HG02885 (cell line): ENCODE measurements around the gene MPPED1.

Experiments
- ATAC-seq: cut with Tn5 transposase; IDR thresholded peaks from one replicate; pipeline ENCODE4 v1.9.1; 2021; ENCODE audit warnings: mild to moderate bottlenecking; ENCODE audit not compliant: unreplicated experiment, poor library complexity

The MPPED1 gene

DNA sequence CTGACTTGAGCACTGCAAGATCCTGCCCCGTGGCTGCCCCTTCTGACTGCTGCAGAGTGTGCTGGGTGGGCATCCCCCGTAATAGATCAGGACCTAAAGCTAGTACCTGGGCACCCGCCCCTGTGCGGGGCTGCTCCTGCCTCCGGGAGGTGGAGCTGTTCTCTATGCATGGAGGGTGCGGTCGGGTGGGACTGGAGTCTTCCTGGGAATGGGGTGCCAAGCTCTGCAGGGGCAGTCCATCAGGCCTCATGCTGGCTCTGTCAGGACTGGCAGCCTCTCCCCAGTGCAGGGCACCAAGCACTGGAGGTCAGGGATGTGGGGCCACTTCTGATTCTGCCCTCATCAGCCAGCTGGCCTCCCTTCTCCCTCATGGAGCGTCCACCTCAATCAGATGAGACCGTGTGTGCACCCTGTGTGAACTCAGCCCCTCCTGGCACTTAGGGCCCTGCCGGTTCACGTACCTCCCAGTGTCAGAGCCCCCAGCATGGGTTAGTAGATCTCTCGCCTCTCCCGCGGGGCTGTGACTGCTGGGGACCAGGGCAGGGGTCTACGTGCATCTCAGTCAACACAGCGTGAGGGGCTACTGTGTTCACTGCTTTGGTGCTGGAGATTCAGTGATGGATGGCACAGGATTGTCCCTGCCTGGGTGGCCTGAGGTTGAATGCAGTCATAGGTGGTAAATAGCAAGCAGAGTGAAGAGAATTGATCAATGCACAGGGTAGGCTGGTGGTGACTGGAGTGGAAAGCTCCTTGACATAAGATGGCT lies 30.8 kb downstream of the MPPED1 start:
- ATAC-seq = no peak

DNA sequence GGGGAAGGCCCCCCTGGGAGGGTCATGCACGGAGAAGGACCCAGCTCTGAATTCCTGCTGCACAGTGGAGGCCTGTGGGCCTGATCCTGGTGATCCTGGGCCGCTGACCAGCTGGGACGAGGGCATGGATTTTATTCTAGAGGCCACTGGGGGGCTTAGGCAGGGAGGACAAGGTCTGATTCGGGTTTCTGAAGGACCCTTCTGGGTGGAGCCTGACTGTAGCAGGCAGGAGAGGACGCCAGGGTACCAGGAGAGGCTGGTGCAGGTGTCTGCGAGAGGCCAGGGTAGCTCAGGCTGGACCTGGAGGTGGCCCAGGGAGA lies 31.3 kb downstream of the MPPED1 start:
- no peak for ATAC-seq

DNA sequence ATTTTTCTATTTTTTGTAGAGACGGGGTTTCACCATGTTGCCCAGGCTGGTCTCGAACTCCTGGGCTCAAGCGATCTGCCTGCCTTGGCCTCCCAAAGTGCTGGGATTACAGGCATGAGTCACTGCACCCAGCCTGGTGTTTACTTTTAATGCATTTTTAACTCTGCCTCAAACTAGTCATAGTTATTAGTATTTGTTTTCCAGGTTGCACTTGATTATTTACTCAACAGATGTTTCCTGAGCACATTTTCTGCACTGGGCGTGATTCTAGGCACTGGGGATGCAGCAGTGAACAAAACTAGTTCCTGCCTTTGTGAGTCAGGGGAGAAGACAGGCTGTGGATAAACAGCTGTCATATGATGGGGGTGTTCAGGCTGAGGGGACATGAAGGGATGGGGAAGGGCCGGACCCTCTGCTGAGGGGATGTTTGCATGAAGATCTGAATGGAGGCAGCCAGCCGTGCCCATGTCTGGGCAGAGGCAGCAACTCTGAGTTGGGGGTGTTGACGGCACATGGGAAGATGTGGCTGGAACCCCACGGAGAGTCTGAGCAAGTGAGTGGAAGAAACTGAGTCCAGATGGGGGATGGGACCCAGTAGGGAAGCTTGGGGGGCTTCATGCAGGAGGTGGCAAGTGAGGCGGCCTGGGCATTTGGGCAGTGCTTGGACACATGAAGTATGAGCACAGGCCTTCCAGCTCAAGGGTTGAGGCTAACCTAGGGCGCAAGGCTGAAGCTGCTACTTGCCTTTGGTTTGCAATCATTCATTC lies 34.4 kb downstream of the MPPED1 start:
- ATAC-seq = no peak

DNA sequence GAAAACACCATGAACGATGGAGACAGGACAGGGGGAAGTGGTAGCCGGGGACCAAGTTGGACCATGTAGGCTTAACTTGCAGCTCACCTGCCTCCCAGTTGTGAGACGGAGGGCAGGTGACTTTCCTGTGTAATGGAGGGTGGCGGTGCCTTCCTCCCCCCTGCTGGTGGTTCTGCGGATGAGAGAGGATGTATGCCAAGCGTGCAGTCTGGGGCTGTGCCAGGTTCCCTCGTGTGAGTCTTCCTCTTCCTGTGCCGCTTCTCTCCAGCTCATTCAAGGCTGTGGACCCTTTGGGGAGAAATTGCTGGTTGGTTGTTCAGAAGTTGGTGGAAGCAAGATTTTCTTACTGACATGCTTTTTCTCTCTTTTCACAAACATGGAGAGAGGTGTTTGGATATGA lies 35.1 kb downstream of the MPPED1 start:
- no peak for ATAC-seq

DNA sequence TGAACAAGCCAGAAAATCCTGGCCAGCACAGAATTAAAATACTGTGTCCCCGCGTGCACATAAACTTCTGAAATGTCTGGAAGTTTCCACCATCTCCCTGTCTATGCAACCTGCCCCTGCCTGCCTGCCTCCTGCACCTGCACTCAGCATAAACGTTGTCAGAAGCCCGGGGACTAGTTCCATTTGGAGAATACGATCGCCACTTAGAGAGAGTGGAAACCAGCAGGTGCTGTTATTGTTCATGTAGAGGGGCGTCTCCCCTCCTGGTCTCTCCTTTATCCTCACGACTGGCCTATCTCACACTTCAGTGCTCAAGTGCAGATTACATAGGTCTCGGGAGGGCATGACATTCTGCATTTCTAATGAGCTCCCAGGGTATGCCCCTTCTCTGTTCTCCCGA lies 35.6 kb downstream of the MPPED1 start:
- no peak for ATAC-seq

DNA sequence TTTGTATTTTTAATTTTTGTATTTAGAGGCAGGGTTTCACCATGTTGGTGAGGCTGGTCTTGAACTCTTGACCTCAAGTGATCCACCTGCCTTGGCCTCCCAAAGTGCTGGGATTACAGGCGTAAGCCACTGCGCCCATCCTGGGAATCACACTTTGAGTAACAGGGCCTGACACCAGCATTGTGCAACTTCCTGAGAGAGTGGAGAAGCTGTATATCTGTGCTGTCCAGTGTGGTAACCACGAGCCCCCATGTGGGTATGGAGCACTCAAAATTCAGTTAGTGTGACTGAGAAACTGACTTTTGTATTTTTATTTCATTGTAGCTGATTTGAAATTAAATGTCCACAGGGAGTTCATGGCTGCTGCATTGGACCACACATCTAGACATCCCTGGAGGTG lies 36.2 kb downstream of the MPPED1 start:
- ATAC-seq = no peak

DNA sequence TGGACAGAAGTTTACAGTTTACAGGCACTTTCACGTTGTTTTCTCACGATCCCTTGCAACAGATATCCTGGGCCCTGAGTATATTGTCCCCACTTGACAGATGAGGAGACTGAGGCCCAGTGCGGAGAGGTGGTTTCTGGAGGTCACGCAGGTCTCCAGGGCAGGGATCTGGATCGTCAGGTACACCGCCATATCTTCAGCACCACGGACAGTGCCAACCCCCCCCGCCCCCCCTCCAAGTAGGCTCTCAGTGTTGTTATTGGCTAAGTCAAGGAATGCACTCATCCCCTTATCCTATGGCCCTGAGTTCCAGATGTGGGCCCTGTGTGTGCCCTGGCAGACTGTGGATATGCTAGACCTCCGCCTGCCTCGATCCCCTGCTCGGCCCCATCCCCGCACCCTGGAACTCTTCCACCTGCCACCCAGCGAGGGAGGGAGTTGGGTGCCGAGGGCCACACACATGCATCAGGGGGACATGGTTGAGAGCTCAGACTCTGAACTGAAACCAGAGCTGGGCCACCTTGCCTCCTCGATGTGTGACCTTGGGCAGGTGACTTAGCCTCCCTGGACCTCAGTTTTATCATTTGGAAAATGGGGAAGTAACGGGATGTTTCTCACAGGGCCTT lies 37.5 kb downstream of the MPPED1 start:
- ATAC-seq = no peak

DNA sequence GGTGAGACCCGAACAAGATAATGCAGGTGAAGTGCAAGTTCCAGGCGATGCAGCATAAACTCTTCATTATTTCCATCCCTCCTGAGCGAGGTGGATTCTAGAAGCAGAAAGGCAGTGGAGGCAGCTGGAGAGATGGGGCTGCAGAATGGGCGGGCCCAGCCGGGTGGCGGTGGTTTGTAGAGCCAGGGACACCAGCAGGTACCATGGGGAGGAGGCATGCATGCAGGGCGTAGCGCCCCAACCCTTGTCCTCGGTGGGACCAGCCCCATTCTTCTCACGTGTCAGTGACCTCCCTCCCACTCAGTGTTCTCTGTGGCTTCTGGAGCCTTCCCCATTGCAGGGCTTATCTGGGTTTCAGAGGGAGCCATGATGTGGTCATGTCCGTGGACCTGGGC lies 38.0 kb downstream of the MPPED1 start:
- ATAC-seq = no peak

DNA sequence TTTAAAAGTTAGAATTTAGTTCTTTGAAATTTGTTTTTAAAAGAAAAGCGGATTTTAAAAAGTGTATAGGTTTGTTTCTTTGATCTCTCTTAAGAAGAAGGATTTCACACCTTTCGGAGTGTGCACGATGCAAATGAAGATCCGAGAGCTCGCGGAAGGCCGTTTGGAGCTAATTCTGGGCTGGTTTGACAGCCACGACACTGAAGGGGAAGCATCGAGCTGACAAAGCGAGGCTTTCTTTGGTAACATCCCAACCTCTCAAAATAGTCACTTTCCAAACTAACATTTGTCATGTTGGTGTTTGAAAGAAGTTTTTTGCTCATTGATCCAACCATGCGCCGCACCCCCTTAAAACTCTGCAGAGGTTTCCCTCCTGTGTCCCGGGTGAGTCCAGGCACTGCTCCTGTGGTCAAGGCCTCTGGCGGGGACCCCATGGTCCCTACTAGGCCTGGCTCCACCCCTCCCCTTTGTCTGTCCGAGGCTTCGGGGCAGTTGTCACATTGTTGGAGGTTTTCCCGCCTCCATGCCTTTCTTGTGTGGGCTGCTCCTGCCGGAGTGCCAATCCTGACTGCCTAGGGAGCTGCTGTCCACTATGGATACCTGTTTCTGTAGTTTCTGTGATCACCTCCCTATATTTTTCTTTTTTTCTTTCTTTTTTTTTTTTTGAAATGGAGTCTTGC lies 39.7 kb downstream of the MPPED1 start:
- ATAC-seq = no peak

DNA sequence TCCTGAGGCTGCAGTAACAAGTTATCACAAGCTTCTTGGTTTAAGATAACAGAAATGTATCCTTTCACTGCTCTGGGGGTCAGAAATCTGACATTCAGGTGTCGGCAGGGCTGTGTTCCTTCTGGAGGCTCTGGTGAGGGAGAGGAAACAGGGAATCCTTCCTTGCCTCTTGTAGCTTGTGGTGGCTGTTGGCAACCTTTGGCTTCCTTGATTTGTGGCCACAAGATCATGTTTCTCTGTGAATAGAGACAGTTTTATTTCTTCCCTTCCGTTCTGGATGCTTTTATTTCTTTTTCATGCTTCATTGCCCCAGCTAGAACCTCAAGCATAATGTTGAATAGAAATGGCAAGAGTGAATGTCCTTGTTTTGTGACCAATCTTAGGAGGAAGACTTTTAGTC lies 44.0 kb downstream of the MPPED1 start:
- no peak for ATAC-seq

DNA sequence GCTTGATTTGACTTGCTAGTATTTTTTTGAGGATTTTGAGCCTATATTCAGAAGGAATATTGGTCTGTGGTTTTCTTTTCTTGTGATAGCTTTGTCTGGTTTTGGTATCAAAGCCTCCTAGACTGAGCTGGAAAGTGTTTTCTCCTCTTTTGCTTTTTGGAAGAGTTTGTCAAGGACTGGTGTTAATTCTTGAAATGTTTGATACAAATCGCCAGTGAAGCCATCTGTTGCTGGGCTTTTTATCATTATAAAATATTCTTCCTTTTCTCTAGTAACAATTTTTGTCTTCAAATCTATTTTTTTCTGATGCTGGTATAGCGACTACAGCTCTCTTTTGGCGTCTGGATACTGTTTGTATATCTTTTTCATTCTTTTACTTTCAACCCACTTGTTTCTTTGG lies 45.2 kb downstream of the MPPED1 start:
- no peak for ATAC-seq

DNA sequence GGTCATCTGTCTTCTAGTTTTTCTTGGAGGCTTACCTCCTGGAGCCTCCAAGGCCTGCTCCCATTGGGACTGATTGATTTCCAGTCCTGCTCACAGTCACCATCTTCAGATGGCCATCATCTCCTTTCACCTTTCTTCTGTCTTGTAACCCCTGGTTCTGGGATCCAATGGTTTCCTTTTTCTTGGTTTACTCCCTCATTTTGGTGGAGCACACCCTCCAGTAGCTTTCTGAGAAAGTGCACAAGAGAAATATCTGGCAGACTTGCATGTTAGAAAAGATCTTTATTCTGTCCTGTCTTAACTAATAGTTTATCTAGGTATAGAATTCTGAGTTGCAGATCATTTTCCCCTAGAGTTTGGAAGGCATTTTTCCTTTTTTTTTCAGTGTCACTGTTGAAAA lies 50.9 kb downstream of the MPPED1 start:
- no peak for ATAC-seq

DNA sequence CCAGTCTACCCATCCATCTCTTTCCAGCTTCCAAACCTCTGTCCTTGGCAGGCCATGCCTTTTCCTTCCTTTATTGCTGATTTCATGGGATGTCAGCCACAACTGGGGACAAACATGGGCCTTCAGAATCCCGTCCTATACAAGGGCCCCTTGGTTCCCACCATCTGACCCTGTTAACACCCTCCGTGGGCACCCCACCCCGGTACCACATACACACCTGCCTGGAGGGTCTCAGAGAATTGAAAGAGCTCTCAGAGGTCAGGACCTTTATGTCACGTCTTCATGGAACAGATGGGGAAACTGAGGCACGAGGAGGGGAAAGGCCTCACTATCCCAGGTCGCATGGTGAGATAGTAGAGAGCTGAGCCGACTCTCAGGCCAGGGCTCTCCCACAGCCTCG lies 53.0 kb downstream of the MPPED1 start:
- no peak for ATAC-seq

DNA sequence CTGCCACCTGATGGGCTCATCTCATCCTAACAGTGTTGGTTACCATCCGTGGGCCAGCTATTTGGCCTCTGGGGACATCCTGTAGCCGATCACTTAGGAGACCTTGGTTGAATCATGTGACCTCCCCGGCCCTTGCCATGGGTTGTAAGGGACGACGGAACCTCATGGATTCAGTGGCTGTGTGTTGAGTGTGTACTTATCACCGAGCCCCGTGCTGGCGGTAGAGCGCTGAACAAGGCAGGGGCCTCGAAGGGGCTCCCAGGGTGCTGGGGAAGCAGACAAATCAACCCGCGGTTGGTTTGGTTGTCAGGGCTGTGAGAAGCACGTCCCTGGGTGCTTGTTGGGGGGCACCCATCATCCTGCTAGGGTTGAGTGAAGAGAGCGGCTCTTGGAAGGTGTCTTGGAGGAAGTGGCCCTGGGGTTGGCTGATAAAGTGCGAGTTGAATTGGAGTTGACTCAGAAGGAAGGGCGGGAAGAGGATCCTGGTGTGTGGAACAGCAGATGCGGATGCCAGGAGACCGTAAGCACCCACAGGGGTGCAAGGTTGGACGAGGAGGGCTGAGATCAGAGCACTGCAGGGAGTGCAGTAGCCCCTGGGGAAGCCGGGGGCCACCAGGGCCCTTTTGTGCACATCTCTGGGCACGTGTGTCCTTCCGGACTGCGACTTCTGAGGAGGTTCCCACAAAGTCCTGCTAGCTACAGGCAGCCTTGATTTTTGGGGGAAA lies 53.6 kb downstream of the MPPED1 start:
- ATAC-seq = no peak

DNA sequence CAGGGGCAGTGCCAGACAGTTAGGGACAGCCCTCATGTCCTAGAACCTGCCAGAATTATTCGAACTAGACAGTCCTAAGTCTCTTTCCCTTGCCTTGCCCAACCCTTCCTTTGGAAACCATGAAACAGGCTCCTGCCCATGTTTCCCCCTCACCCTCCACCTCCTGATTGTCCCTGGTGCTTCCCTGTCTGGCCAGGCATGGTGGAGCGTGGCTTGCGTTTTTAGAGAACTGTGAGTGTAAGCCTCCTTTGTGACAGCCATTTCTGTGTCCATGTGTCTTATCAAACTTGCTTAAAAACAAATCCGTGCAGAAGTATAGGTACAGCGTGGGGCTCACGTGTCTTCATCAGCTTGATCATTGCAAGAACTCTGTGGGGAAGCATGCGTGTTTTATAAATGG lies 54.9 kb downstream of the MPPED1 start:
- no peak for ATAC-seq

DNA sequence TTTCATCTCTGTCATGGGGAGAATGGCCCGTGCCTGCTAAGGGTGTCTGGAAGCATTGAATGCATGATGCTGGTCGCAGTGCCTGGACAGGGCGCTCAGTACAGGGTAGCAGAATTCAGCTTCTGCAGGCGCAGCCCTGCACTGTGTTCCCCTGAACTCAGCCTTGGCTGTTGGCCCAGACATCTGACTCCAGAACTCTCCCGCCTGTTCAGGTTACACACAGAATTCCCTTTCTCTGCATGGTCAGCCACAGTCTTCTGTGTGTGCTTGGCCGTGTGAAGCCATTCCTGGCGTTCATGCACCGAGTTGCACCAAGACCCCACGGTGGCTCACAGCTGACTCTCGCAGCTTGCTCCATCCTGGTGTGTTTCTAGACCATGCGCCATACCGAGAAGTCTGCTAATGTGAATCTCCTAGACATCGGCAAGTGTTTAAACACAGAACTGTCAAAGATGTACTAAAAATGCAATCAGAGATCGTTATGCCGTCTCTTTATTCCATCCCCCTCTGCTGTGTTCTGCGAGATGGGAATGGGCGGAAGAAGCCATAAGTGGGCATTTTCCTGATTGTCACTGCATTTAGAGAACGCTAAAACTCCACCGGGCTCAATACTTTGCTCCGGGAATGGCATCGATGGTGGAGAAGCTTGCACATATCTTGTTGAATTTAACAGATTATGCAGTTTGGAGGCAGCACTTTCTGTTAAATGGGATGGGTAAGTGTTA lies 55.6 kb downstream of the MPPED1 start:
- no peak for ATAC-seq

DNA sequence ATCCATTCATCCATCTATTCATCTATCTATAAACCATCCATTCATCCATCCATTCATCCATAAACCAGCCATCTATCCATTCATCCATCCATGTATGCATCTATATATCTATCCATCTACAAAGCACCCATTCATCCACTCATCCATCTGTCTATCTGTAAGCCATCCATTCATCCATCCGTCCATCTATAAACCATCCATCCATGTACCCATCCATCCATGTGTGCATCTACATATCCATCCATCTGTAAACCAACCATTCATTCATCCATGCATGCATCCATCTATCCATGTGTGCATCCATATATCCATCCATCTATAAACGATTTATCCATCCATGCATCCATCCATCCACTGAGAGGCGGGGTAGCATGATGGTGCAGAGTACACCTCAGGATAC lies 58.4 kb downstream of the MPPED1 start:
- no peak for ATAC-seq

DNA sequence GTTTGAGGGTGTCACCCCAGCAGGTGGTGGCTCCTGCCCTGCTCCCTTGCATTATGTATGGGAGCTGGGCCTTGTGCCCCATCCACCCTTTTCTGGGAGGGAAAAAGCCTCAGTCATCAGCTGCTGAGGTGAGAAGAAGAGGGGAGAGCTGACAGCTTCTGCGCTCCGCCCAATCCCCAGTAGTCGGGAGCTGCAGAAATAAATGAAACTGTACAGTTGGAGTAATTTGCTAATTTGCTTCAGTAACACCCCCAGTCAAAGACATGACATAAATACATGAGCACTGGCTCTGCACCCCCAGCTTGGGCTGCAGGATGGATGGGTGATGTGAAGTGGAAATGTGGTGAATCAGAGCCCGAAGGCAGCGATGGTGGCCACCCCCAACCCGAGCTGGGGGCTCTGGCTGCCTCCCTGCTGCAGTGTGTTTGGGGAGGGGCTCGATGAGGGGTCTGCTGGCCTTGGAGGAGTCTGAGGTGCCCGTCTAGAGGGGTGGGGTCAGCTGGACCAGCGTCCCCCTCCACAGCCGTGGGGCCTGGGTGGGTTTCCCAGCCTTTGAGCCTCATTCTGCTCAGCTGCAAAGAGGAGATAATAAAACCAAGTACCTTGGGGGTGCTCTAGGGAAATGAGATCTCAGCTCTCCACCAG lies 59.2 kb downstream of the MPPED1 start:
- ATAC-seq = no peak

DNA sequence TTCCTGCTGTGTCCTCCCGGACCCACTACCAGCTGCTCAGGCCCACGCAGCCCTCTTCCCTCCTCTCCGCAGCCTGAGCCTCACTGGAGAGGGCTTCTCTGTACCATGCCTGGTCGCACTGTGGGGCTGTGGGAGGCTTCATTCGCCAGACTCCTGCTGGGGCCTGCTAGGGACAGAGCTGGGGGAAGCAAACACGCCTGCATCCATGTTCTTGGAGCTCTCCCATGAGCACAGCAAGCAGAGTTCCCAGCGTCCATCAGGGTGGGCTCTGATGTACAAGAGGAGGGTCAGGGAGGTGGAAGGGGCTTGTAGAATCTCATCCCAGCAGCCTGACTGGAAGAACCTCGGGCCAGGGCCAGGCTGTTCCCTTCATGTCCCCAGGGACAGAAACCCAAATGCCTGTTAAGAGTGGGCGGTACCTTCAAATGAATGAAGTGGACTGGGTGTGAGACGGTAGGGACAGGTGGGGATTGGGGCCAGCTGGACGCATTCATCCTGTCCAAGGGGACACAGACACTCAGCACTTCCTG lies 59.9 kb downstream of the MPPED1 start:
- ATAC-seq = no peak
